Activated CD8-positive, alpha-beta memory T cell treated with anti-CD3 and anti-CD28 coated beads for 48 hours (primary cell): ENCODE results near the gene PDIK1L.

Experiments used
- DNase-seq, 3 experiments: peaks; one replicate each; pipeline ENCODE4 v3.0.0-alpha.2; 2020; ENCODE audit warnings: low read depth in 2 of 3, low spot score in 2 of 3

PDIK1L gene

GRCh38 chr1:26111530-26112406 lies at the start of gene PDIK1L:
Gene PDIK1L (plus strand): TSS chr1:26111824. CDS start chr1:26114309, 2,485 bp downstream.
- DNase-seq = peak; percentile 85 to 88 (median 88)

GRCh38 chr1:26064553-26064952 lies 47.1 kb upstream of the PDIK1L start:
- DNase-seq = no peak

- DNase-seq = no peak
These were observed 45.5 kb upstream of the PDIK1L start for GRCh38 chr1:26066160-26066559.

GRCh38 chr1:26066857-26067256 lies 44.8 kb upstream of the PDIK1L start:
- DNase-seq = no peak

GRCh38 chr1:26067432-26067911 lies 44.2 kb upstream of the PDIK1L start, which contains the start of gene TRIM63:
Gene TRIM63 (minus strand): TSS chr1:26067630. CDS start chr1:26067494, 136 bp downstream.
- no peak for DNase-seq

- DNase-seq = no peak
These were observed 41.7 kb upstream of the PDIK1L start for GRCh38 chr1:26069941-26070295.

- no peak for DNase-seq
These were observed 41.2 kb upstream of the PDIK1L start for GRCh38 chr1:26070296-26070962.

GRCh38 chr1:26070963-26071342 lies 40.7 kb upstream of the PDIK1L start:
- no peak for DNase-seq

- no peak for DNase-seq
These were observed 39.3 kb upstream of the PDIK1L start for GRCh38 chr1:26072305-26072704.

DNA sequence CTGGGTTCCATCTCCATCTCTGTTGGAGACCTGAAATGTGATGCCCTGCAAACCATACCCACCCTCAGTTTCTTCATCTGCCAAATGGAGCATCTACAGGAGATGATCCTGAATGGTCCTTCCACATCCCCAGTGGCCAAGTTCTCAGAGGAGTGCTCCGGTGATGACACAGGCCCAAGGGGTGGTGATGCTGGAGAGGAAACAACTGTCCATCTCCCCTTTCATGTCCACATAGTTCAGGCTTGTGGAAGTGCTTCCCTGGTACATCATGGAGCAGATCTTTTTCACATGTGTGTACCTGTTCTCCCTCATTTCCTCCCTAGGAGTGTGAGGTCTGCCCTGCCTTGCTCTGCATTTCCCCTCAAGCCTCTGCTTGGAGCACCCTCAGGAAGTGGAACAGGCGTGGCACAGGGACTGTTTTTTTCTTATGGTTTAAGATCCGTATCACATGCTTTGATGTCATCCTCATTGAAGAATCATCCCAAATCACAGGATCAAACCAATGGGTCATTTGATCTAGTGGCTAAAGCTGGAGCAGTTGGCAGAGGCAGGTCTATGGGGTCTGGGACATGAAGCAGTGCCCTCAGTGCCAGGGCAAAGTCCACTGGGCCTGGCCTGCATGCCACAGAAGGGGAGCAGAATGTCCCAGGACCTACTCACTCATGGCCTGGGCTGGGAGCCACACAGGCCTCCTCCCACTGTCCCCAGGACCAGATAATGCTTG lies 36.0 kb upstream of the PDIK1L start:
- no peak for DNase-seq

GRCh38 chr1:26077524-26077923 lies 34.1 kb upstream of the PDIK1L start:
- DNase-seq = no peak

- no peak for DNase-seq
These were observed 33.1 kb upstream of the PDIK1L start for GRCh38 chr1:26078286-26079177.

DNA sequence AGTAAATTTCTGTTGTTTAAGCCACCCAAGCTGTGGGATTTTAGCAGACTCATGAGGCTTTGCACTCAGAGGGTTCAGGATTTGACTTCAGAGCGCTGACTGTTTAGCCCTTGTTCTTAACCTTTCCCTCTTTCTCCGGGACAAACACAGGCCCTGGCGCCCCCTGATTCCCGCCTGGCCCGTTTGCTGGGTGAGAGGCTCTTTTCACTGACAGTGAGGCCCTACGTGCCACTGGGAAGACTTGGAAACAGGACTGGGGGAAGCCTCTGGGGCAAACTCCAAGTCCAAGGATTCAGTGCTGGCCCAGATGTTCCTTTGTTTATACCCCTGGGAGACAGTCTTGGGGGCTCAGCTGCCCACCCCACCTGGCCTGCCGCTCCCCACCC lies 32.5 kb upstream of the PDIK1L start:
- no peak for DNase-seq

- no peak for DNase-seq
These were observed 31.4 kb upstream of the PDIK1L start for GRCh38 chr1:26079960-26080814.

DNA sequence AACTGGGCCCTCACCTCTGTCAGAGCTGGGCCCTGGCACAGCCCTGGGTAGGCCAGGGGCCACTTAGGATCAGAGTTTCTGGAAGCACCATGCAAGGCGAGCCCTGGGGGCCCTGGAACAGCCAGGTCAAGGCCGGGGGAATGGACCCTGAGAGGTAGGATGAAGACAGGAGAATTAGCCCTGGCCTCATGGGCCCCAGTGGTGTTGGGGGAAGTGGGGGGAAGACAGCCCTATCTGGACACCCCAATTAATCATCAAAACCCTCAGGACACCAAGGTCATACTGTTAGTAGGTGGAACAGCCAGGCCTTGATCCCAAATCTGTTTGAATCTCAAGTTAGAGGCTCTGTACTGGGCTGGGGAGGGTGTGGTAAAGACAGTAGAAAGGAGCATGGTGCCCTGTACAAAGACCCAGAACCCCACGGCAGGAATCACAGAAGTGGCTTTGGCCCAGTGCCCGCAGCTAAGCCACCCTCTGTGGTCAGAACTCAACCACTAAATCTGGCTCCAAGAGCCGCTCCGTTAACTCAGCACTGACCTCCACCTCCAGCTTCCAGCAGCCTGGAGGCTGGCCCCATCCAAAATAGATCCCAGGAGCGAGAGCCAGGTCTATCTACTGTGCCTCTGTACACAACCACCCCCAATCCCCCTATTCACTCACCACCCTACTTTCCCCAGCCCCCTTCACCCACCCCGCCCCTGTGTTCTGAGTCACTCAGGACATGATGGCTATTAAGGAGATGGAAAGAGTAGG lies 30.2 kb upstream of the PDIK1L start:
- DNase-seq = no peak

- DNase-seq = no peak
These were observed 29.6 kb upstream of the PDIK1L start for GRCh38 chr1:26082020-26082350.

- DNase-seq = no peak
These were observed 28.4 kb upstream of the PDIK1L start for GRCh38 chr1:26083208-26083607.

- DNase-seq = no peak
These were observed 27.5 kb upstream of the PDIK1L start for GRCh38 chr1:26084091-26084561.

- DNase-seq = no peak
These were observed 26.8 kb upstream of the PDIK1L start for GRCh38 chr1:26084844-26085243.
